ENCODE data around the gene LMX1A. TPM values are rescaled to one million over a fixed set of nuclear protein-coding genes. Genes with fewer than 3 reads are reported as not detected.

LMX1A gene
- total RNA-seq, 2 experiments from 2014 or later: not detected

GRCh38 chr1:165356876-165357275, 361 bp upstream of the LMX1A start:
- Histone ChIP-seq H3K9me3 (ENCODE audit: control insufficient read depth in 1 of 2, insufficient read depth in 1 of 2, low read length in 2 of 2) (peaks cover 0 to 25% of the 10 kb centered on the region in 2 experiments), H3K4me1 (ENCODE audit: insufficient read depth, low read length) (no peaks in the 10 kb centered on the region), H3K36me3 (ENCODE audit: insufficient read depth, low read length) (no peaks in the 10 kb centered on the region), H3K27me3 (ENCODE audit: control insufficient read depth in 1 of 2, insufficient read depth in 2 of 2, low read length in 2 of 2) (peaks cover 52 to 81% of the 10 kb centered on the region in 2 experiments), H3K27ac (ENCODE audit: low read depth in 1 of 2, low read length in 2 of 2) (no peak overlapping the region), H3K4me3 (ENCODE audit: low read length) (no peak overlapping the region)
- H3K4me1 Mint-ChIP-seq (ENCODE audit: low read depth): peaks cover 5% of the 10 kb centered on the region
- CTCF ChIA-PET: no interaction called here
- intact Hi-C loops (cut with DNase I, micrococcal nuclease): no loop called here
- no peak overlapping the region for H3K27ac Mint-ChIP-seq
- no peak for DNase-seq
- H3K9me3 Mint-ChIP-seq: no peaks in the 10 kb centered on the region
- POLR2A ChIA-PET: no interaction called here
- peaks cover 85% of the 10 kb centered on the region for H3K27me3 Mint-ChIP-seq
- H3K4me3 Mint-ChIP-seq: no peak overlapping the region
- TF ChIP-seq CTCF (IDR thresholded peaks at IDR 0.05): no peak
- no peak for ATAC-seq (ENCODE audit: poor library complexity)
- H3K36me3 Mint-ChIP-seq (ENCODE audit: low read depth): no peaks in the 10 kb centered on the region

GRCh38 chr1:165355139-165355976, 1.2 kb downstream of the LMX1A start:
- no peak for DNase-seq
- TF ChIP-seq CTCF (IDR thresholded peaks at IDR 0.05): no peak
- ChIA-PET CTCF (interaction anchor here (0.9 kb wide), 1 partner anchor 12 kb away, joined by 4 read pairs; no protein-coding TSS in a partner anchor), POLR2A (no interaction called here)
- Histone ChIP-seq H3K27me3 (ENCODE audit: control insufficient read depth in 1 of 2, insufficient read depth in 2 of 2, low read length in 2 of 2) (peaks cover 56 to 85% of the 10 kb centered on the region in 2 experiments), H3K4me3 (ENCODE audit: low read length) (no peak overlapping the region), H3K36me3 (ENCODE audit: insufficient read depth, low read length) (no peaks in the 10 kb centered on the region), H3K9me3 (ENCODE audit: control insufficient read depth in 1 of 2, insufficient read depth in 1 of 2, low read length in 2 of 2) (peaks cover 0 to 25% of the 10 kb centered on the region in 2 experiments), H3K27ac (ENCODE audit: low read depth in 1 of 2, low read length in 2 of 2) (no peak overlapping the region), H3K4me1 (ENCODE audit: insufficient read depth, low read length) (no peaks in the 10 kb centered on the region)
- Mint-ChIP-seq H3K4me1 (ENCODE audit: low read depth) (peaks cover 5% of the 10 kb centered on the region), H3K36me3 (ENCODE audit: low read depth) (no peaks in the 10 kb centered on the region), H3K27me3 (peaks cover 84% of the 10 kb centered on the region), H3K4me3 (no peak overlapping the region), H3K27ac (no peak overlapping the region), H3K9me3 (no peaks in the 10 kb centered on the region)
- intact Hi-C loops (cut with DNase I, micrococcal nuclease): no loop called here
- no peak for ATAC-seq (ENCODE audit: poor library complexity)

GRCh38 chr1:165354739-165355138, 1.8 kb downstream of the LMX1A start:
- no peaks in the 10 kb centered on the region for H3K36me3 ChIP-seq (ENCODE audit: insufficient read depth, low read length)
- no peak for ATAC-seq (ENCODE audit: poor library complexity)
- ChIA-PET CTCF (interaction anchor here (0.9 kb wide), 1 partner anchor 13 kb away, joined by 4 read pairs; no protein-coding TSS in a partner anchor), POLR2A (no interaction called here)
- peaks cover 84% of the 10 kb centered on the region for H3K27me3 Mint-ChIP-seq
- no peak overlapping the region for H3K27ac Mint-ChIP-seq
- peaks cover 56 to 91% of the 10 kb centered on the region in 2 experiments for H3K27me3 ChIP-seq (ENCODE audit: control insufficient read depth in 1 of 2, insufficient read depth in 2 of 2, low read length in 2 of 2)
- H3K4me1 Mint-ChIP-seq (ENCODE audit: low read depth): peaks cover 5% of the 10 kb centered on the region
- no peak for DNase-seq
- no peak overlapping the region for H3K27ac ChIP-seq (ENCODE audit: low read depth in 1 of 2, low read length in 2 of 2)
- no peaks in the 10 kb centered on the region for H3K9me3 Mint-ChIP-seq
- intact Hi-C loops (cut with DNase I, micrococcal nuclease): no loop called here
- H3K9me3 ChIP-seq (ENCODE audit: control insufficient read depth in 1 of 2, insufficient read depth in 1 of 2, low read length in 2 of 2): peaks cover 0 to 25% of the 10 kb centered on the region in 2 experiments
- H3K36me3 Mint-ChIP-seq (ENCODE audit: low read depth): no peaks in the 10 kb centered on the region
- H3K4me3 ChIP-seq (ENCODE audit: low read length): no peak overlapping the region
- no peaks in the 10 kb centered on the region for H3K4me1 ChIP-seq (ENCODE audit: insufficient read depth, low read length)
- no peak overlapping the region for H3K4me3 Mint-ChIP-seq
- TF ChIP-seq CTCF (IDR thresholded peaks at IDR 0.05): no peak
